H9 (cell line): Measurements from ENCODE around the gene LIN7A. TPM values are rescaled to one million over a fixed set of nuclear protein-coding genes. Genes with fewer than 3 reads are reported as not detected.

Source experiments
- DNase-seq: peaks from one replicate; pipeline ENCODE4 v3.0.0-alpha.2; 2017
- H2AFZ ChIP-seq: one replicate; pipeline ENCODE4 v1.6.1; 2013; ENCODE audit warnings: mild to moderate bottlenecking, low read length, control low read depth, moderate library complexity
- H2AK5ac ChIP-seq: 2 replicates; pipeline ENCODE4 v1.6.1; 2013; ENCODE audit warnings: low read length, control low read depth, mixed read lengths; ENCODE audit not compliant: insufficient read length
- H2BK120ac ChIP-seq: one replicate; pipeline ENCODE4 v1.6.1; 2013; ENCODE audit warnings: low read depth, mild to moderate bottlenecking, low read length, control low read depth, inconsistent platforms; ENCODE audit not compliant: poor library complexity, severe bottlenecking
- H2BK12ac ChIP-seq: 2 replicates; pipeline ENCODE4 v1.6.1; 2013; ENCODE audit warnings: low read length, control low read depth, mixed read lengths, low read depth; ENCODE audit not compliant: insufficient read length
- H2BK15ac ChIP-seq: 2 replicates; pipeline ENCODE4 v1.6.1; 2013; ENCODE audit warnings: low read depth, low read length, control low read depth
- H2BK20ac ChIP-seq: one replicate; pipeline ENCODE4 v1.6.1; 2013; ENCODE audit warnings: low read depth, mild to moderate bottlenecking, low read length, control low read depth, inconsistent platforms; ENCODE audit not compliant: poor library complexity, severe bottlenecking
- H2BK5ac ChIP-seq: 2 replicates; pipeline ENCODE4 v1.6.1; 2013; ENCODE audit warnings: low read length, control low read depth, mixed read lengths; ENCODE audit not compliant: insufficient read length
- H3K14ac ChIP-seq: 2 replicates; pipeline ENCODE4 v1.6.1; 2013; ENCODE audit warnings: low read length, control low read depth; ENCODE audit not compliant: insufficient read depth
- H3K18ac ChIP-seq: 2 replicates; pipeline ENCODE4 v1.6.1; 2013; ENCODE audit warnings: low read depth, mild to moderate bottlenecking, mixed read lengths, low read length, control low read depth; ENCODE audit not compliant: insufficient read length
- H3K23ac ChIP-seq: 2 replicates; pipeline ENCODE4 v1.6.1; 2013; ENCODE audit warnings: low read length, control low read depth, mixed read lengths, low read depth; ENCODE audit not compliant: insufficient read length
- H3K23me2 ChIP-seq: 2 replicates; pipeline ENCODE4 v1.6.1; 2013; ENCODE audit warnings: low read depth, mild to moderate bottlenecking, mixed read lengths, low read length, control low read depth; ENCODE audit not compliant: insufficient read length, poor library complexity, severe bottlenecking
- H3K27ac ChIP-seq: 2 replicates; pipeline ENCODE4 v1.5.1; 2013; ENCODE audit warnings: low read length, control low read depth, mixed read lengths, low read depth; ENCODE audit not compliant: insufficient read length
- H3K27me3 ChIP-seq: 2 replicates; pipeline ENCODE4 v1.6.1; 2013; ENCODE audit warnings: low read length, control low read depth, inconsistent platforms; ENCODE audit not compliant: insufficient read depth
- H3K4ac ChIP-seq: 2 replicates; pipeline ENCODE4 v1.6.1; 2013; ENCODE audit warnings: low read depth, mild to moderate bottlenecking, control low read depth, inconsistent platforms, low read length, moderate library complexity
- H3K4me1 ChIP-seq: 2 replicates; pipeline ENCODE4 v1.6.1; 2013; ENCODE audit warnings: low read length, control low read depth, inconsistent platforms; ENCODE audit not compliant: insufficient read depth
- H3K4me2 ChIP-seq: 2 replicates; pipeline ENCODE4 v1.6.1; 2013; ENCODE audit warnings: low read length, control low read depth, mixed read lengths; ENCODE audit not compliant: insufficient read length, insufficient read depth
- H3K56ac ChIP-seq: 2 replicates; pipeline ENCODE4 v1.6.1; 2013; ENCODE audit warnings: low read depth, mild to moderate bottlenecking, mixed read lengths, low read length, control low read depth; ENCODE audit not compliant: insufficient read length
- H3K79me1 ChIP-seq: 2 replicates; pipeline ENCODE4 v1.6.1; 2013; ENCODE audit warnings: low read depth, mild to moderate bottlenecking, moderate library complexity, low read length, control low read depth, inconsistent platforms; ENCODE audit not compliant: insufficient read depth, poor library complexity, severe bottlenecking
- H3K79me2 ChIP-seq: 2 replicates; pipeline ENCODE4 v1.6.1; 2013; ENCODE audit warnings: low read length, control low read depth, inconsistent platforms; ENCODE audit not compliant: insufficient read depth
- H3K9ac ChIP-seq: 2 replicates; pipeline ENCODE4 v1.6.1; 2013; ENCODE audit warnings: low read length, control low read depth, mixed read lengths; ENCODE audit not compliant: insufficient read length; ENCODE audit errors: extremely low read depth
- H3K9me3 ChIP-seq: one replicate; pipeline ENCODE4 v1.6.1; 2013; ENCODE audit warnings: low read depth, low read length, inconsistent platforms; ENCODE audit not compliant: control insufficient read depth
- H3T11ph ChIP-seq: one replicate; pipeline ENCODE4 v1.6.1; 2013; ENCODE audit warnings: mild to moderate bottlenecking, low read length, control low read depth, inconsistent platforms
- H4K20me1 ChIP-seq: one replicate; pipeline ENCODE4 v1.6.1; 2013; ENCODE audit not compliant: control insufficient read depth, insufficient read length, insufficient read depth
- H4K5ac ChIP-seq: 2 replicates; pipeline ENCODE4 v1.6.1; 2013; ENCODE audit warnings: low read depth, mild to moderate bottlenecking, mixed read lengths, low read length, control low read depth; ENCODE audit not compliant: insufficient read length
- H4K8ac ChIP-seq: replicated peaks from 2 replicates; pipeline ENCODE4 v1.6.1; 2013; ENCODE audit warnings: low read length, control low read depth, mixed read lengths, low read depth; ENCODE audit not compliant: insufficient read length
- H4K91ac ChIP-seq: 2 replicates; pipeline ENCODE4 v1.6.1; 2013; ENCODE audit warnings: low read depth, mild to moderate bottlenecking, moderate library complexity, mixed read lengths, low read length, control low read depth; ENCODE audit not compliant: insufficient read length
- H3K27ac Mint-ChIP-seq, 3 experiments: 2 replicates in 2 of 3; 3 replicates in 1 of 3; pipeline ENCODE4 v1.8.0; 2020 to 2021; ENCODE audit warnings: mixed read lengths in 3 of 3, mild to moderate bottlenecking in 1 of 3, moderate library complexity in 1 of 3
- H3K27me3 Mint-ChIP-seq: 2 replicates; pipeline ENCODE4 v1.8.0; 2021; ENCODE audit warnings: low read depth, mild to moderate bottlenecking, moderate library complexity, mixed read lengths
- H3K36me3 Mint-ChIP-seq, 3 experiments: 2 replicates in 2 of 3; 3 replicates in 1 of 3; pipeline ENCODE4 v1.8.0; 2020 to 2021; ENCODE audit warnings: low read depth in 3 of 3, mixed read lengths in 3 of 3; ENCODE audit not compliant: insufficient read depth in 1 of 3
- H3K4me1 Mint-ChIP-seq, 2 experiments: 2 replicates each; pipeline ENCODE4 v1.8.0; 2020; ENCODE audit warnings: mixed read lengths in 2 of 2
- H3K4me3 Mint-ChIP-seq, 2 experiments: 2 replicates in 1 of 2; 3 replicates in 1 of 2; pipeline ENCODE4 v1.8.0; 2020 to 2021; ENCODE audit warnings: mild to moderate bottlenecking in 2 of 2, mixed read lengths in 2 of 2, moderate library complexity in 1 of 2
- H3K9me3 Mint-ChIP-seq, 2 experiments: 2 replicates in 1 of 2; 3 replicates in 1 of 2; pipeline ENCODE4 v1.8.0; 2020; ENCODE audit warnings: mild to moderate bottlenecking in 2 of 2, mixed read lengths in 2 of 2, moderate library complexity in 1 of 2
- WGBS: extraction: QIAGEN DNeasy Blood & Tissue Kit; methylation state at CpG from one replicate; pipeline ENCODE4 v1.1.7; 2013; ENCODE audit warnings: missing lambda C conversion rate, low lambda C conversion rate, mixed read lengths; ENCODE audit not compliant: insufficient read length; ENCODE audit errors: extremely low coverage; 5-methylcytosine and 5-hydroxymethylcytosine counted together
- total RNA-seq: library from RNA; stranded (reverse); gene quantifications from 2 replicates; pipeline ENCODE4 v1.2.1, GENCODE V29; 2021
- TF ChIP-seq, protein P1 (sequence below): fragments of 200-600 bp; sonication (generic); conservative IDR thresholded peaks from 3 replicates; pipeline ENCODE4 v1.8.0; 2021; ENCODE audit warnings: antibody characterized with exemption, mild to moderate bottlenecking

Gene LIN7A
- total RNA-seq, 1 experiment from 2014 or later = 18.3 TPM

DNA sequence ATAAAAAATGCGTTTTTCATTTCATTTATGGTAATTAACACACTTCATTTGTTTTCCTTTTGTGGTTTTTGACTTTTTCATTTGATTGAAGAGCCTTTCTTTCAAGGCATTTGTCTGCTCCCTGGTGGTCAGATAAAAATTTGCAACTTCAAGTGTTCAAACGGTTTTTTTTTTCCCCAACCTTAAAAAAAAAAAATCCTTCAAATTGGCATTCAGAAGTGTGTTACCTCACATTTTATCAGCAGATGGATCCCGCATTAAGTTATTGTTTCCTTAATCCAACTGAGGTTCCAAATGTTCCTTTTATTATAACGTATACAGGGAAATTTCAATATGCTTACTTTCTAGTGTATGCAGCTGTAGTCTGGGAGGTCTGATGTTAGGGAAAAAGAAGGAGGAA is 173.9 kb downstream of the LIN7A start:
- H3K9me3 ChIP-seq = no peaks in the 10 kb centered on the region
- Mint-ChIP-seq H3K36me3 (no peaks in the 10 kb centered on the region), H3K4me1 (peaks cover 54 to 56% of the 10 kb centered on the region in 2 experiments), H3K27me3 (no peaks in the 10 kb centered on the region), H3K9me3 (no peaks in the 10 kb centered on the region), H3K27ac (peak overlapping the region in 1 of 3 experiments; percentile 76; a peak in 2 of 7 replicates), H3K4me3 (no peak overlapping the region)
- no peak overlapping the region for H2AFZ ChIP-seq
- no peak overlapping the region for H3K4me2 ChIP-seq
- H3K79me2 ChIP-seq = no peaks in the 10 kb centered on the region
- H2BK120ac ChIP-seq = no peak overlapping the region
- H2BK15ac ChIP-seq = no peak overlapping the region
- no peak overlapping the region for H2AK5ac ChIP-seq
- no peak for DNase-seq
- no peak overlapping the region for H3K9ac ChIP-seq
- no peaks in the 10 kb centered on the region for H3K27me3 ChIP-seq
- no CpG with 5 or more reads among the region's 4 CpGs for WGBS
- no peak overlapping the region for H3K23ac ChIP-seq
- no peak overlapping the region for H2BK20ac ChIP-seq
- H4K8ac ChIP-seq = no peak overlapping the region
- H3K56ac ChIP-seq = no peak overlapping the region
- peaks cover 5% of the 10 kb centered on the region; the same call in 1 of the 2 replicates for H3K4me1 ChIP-seq
- no peaks in the 10 kb centered on the region for H4K20me1 ChIP-seq
- no peak overlapping the region for H3K27ac ChIP-seq
- no peak overlapping the region for H4K5ac ChIP-seq
- no peak overlapping the region for H2BK12ac ChIP-seq
- H3K23me2 ChIP-seq = no peaks in the 10 kb centered on the region
- H3K18ac ChIP-seq = no peak overlapping the region
- TF ChIP-seq, protein P1, sequence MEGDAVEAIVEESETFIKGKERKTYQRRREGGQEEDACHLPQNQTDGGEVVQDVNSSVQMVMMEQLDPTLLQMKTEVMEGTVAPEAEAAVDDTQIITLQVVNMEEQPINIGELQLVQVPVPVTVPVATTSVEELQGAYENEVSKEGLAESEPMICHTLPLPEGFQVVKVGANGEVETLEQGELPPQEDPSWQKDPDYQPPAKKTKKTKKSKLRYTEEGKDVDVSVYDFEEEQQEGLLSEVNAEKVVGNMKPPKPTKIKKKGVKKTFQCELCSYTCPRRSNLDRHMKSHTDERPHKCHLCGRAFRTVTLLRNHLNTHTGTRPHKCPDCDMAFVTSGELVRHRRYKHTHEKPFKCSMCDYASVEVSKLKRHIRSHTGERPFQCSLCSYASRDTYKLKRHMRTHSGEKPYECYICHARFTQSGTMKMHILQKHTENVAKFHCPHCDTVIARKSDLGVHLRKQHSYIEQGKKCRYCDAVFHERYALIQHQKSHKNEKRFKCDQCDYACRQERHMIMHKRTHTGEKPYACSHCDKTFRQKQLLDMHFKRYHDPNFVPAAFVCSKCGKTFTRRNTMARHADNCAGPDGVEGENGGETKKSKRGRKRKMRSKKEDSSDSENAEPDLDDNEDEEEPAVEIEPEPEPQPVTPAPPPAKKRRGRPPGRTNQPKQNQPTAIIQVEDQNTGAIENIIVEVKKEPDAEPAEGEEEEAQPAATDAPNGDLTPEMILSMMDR = peak; percentile 77
- no peak overlapping the region for H4K91ac ChIP-seq
- H3K4ac ChIP-seq = no peak overlapping the region
- no peak overlapping the region for H3T11ph ChIP-seq
- no peaks in the 10 kb centered on the region for H3K79me1 ChIP-seq
- H3K14ac ChIP-seq = no peak overlapping the region
- H2BK5ac ChIP-seq = no peak overlapping the region
